Thyroid gland (tissue), 4 donors: ENCODE data around the gene CDADC1.

Experiments used
- CTCF ChIP-seq, 6 experiments: fragments of 200-600 bp in 3 of 6; fragments of 450-650 bp in 3 of 6; sonication (generic) in 3 of 6; IDR thresholded peaks; one replicate each; pipeline ENCODE4 v1.5.1; 2016 to 2019; ENCODE audit warnings: antibody characterized with exemption in 6 of 6, mild to moderate bottlenecking in 2 of 6, inconsistent platforms in 1 of 6, moderate library complexity in 1 of 6
- POLR2A ChIP-seq, 2 donors: fragments of 450-650 bp; IDR thresholded peaks; one replicate each; pipeline ENCODE4 v1.6.1; 2017; ENCODE audit warnings: antibody characterized with exemption in 2 of 2, mild to moderate bottlenecking in 2 of 2, moderate library complexity in 1 of 2

- no peak for TF ChIP-seq CTCF (IDR thresholded peaks at IDR 0.05)
- peak in 1 of 2 donors; percentile 71 for TF ChIP-seq POLR2A (IDR thresholded peaks at IDR 0.05)
Measured at GRCh38 chr13:49308097-49308875, 60.6 kb downstream of the CDADC1 start.
